Stimulated activated CD8-positive, alpha-beta memory T cell treated with anti-CD3 and anti-CD28 coated beads, Interleukin-2, amount 100 ng/mL, for 48 hours (primary cell): ENCODE data around the gene TNKS2.

ENCODE experiments used
- DNase-seq, 2 donors: peaks; one replicate each; pipeline ENCODE4 v3.0.0-alpha.2; 2020; ENCODE audit warnings: low read depth in 2 of 2

Gene TNKS2

GRCh38 chr10:91908337-91909116, 110.3 kb downstream of the TNKS2 start:
- DNase-seq, result peak; percentile 54 to 65

DNA sequence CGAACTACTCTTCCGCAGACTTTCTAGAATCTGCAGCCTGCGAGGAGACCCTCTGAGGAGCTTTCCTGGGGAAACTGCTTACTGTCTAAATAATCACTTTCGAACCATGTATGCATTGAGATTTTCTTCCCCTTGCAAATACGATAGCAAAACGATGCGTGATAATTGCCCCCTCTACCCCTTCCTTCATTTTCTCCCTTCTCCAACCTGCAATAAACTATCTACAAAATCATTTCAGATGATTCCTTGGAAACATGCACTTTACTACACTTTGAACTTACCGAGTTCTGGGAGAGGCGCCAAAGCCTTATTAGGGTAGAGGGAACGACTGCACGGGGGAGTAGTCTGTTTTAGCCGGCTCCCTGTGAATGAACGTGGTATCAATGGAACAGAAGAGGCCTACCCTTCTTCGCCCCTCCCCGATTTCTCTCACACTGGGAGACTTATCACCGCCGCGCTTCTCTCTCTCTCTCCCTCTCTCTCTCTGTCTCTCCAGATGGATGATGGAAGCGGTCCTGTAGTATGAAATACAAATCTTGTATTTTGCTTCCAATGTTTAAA, 111.0 kb downstream of the TNKS2 start, which contains the start of gene FGFBP3:
Gene FGFBP3 (minus strand): TSS at position 370 of the 561 bp plus-strand sequence. CDS start 517 bp downstream, outside the sequence.
- no peak for DNase-seq

DNA sequence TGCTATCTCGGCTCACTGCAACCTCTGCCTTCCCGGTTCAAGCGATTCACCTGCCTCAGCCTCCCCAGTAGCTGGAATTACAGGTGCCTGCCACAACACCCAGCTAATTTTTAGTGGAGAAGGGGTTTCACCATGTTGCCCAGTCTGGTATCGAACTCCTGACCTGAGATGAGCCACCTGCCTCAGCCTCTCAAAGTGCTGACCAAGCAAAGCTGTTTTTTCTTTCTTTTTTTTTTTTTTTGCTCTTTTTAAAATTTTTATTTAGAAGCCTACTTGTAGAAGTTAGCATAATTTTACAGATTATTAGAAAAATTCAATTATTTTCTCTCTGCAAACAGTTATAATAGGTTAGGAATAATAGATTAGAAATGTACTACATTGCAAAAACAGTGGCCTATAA, 112.2 kb downstream of the TNKS2 start:
- no peak for DNase-seq
